ENCODE data around the gene VTI1B.
"Not testable (repeated sequence)": the region's sequence is repeated elsewhere in the genome, so short reads cannot be mapped to it uniquely, and the experiment has no call there.

The VTI1B gene

GRCh38 chr14:67674480-67675218 lies at the start of gene VTI1B:
TSS of gene VTI1B (minus strand) at chr14:67674632. CDS start at chr14:67674489, 143 bp downstream.
- peak within 1 kb of the TSS; percentile 84 for H3K4me3 ChIP-seq (ENCODE audit: low read depth, low read length)
- no peak for DNase-seq (ENCODE audit: low read depth)

GRCh38 chr14:67722293-67722692 lies 47.9 kb upstream of the VTI1B start:
- DNase-seq (ENCODE audit: low read depth): no peak
- H3K4me3 ChIP-seq (ENCODE audit: low read depth, low read length): no peak overlapping the region

GRCh38 chr14:67721875-67722274 lies 47.4 kb upstream of the VTI1B start:
- no peak overlapping the region for H3K4me3 ChIP-seq (ENCODE audit: low read depth, low read length)
- no peak for DNase-seq (ENCODE audit: low read depth)

- DNase-seq (ENCODE audit: low read depth): no peak
- no peak overlapping the region for H3K4me3 ChIP-seq (ENCODE audit: low read depth, low read length)
These were observed 45.4 kb upstream of the VTI1B start for GRCh38 chr14:67719866-67720265.

- not testable (repeated sequence) for DNase-seq (ENCODE audit: low read depth); H3K4me3 ChIP-seq (ENCODE audit: low read depth, low read length)
These were observed 45.0 kb upstream of the VTI1B start for GRCh38 chr14:67719385-67719784.

- DNase-seq (ENCODE audit: low read depth): no peak
- no peak overlapping the region for H3K4me3 ChIP-seq (ENCODE audit: low read depth, low read length)
These were observed 43.8 kb upstream of the VTI1B start for GRCh38 chr14:67718265-67718664.

GRCh38 chr14:67717048-67717447 lies 42.6 kb upstream of the VTI1B start:
- H3K4me3 ChIP-seq (ENCODE audit: low read depth, low read length): no peak overlapping the region
- DNase-seq (ENCODE audit: low read depth): no peak

- DNase-seq (ENCODE audit: low read depth): no peak
- no peak overlapping the region for H3K4me3 ChIP-seq (ENCODE audit: low read depth, low read length)
These were observed 35.8 kb upstream of the VTI1B start for GRCh38 chr14:67710209-67710608.

GRCh38 chr14:67709796-67710195 lies 35.4 kb upstream of the VTI1B start:
- not testable (repeated sequence) for DNase-seq (ENCODE audit: low read depth); H3K4me3 ChIP-seq (ENCODE audit: low read depth, low read length)

GRCh38 chr14:67709346-67709745 lies 34.9 kb upstream of the VTI1B start:
- DNase-seq (ENCODE audit: low read depth); H3K4me3 ChIP-seq (ENCODE audit: low read depth, low read length): not testable (repeated sequence)

GRCh38 chr14:67705211-67705610 lies 30.8 kb upstream of the VTI1B start:
- no peak for DNase-seq (ENCODE audit: low read depth)
- no peak overlapping the region for H3K4me3 ChIP-seq (ENCODE audit: low read depth, low read length)

- DNase-seq (ENCODE audit: low read depth): no peak
These were observed 30.2 kb upstream of the VTI1B start for GRCh38 chr14:67704484-67705089.

GRCh38 chr14:67703997-67704396 lies 29.6 kb upstream of the VTI1B start:
- DNase-seq (ENCODE audit: low read depth): no peak
- H3K4me3 ChIP-seq (ENCODE audit: low read depth, low read length): no peak overlapping the region

More at GRCh38 chr14:67704484-67705089, 30.2 kb upstream of the VTI1B start:
- no peak overlapping the region for H3K4me3 ChIP-seq (ENCODE audit: low read depth, low read length)

- not testable (repeated sequence) for DNase-seq (ENCODE audit: low read depth); H3K4me3 ChIP-seq (ENCODE audit: low read depth, low read length)
These were observed 27.1 kb upstream of the VTI1B start, which contains the start of gene RDH12 for GRCh38 chr14:67701492-67701891. TSS of gene RDH12 (plus strand) at chr14:67701886. CDS start at chr14:67722643, 20,757 bp downstream.

- DNase-seq (ENCODE audit: low read depth): no peak
- H3K4me3 ChIP-seq (ENCODE audit: low read depth, low read length): no peak overlapping the region
These were observed 23.7 kb upstream of the VTI1B start for GRCh38 chr14:67698179-67698578.

- no peak for DNase-seq (ENCODE audit: low read depth)
- no peak overlapping the region for H3K4me3 ChIP-seq (ENCODE audit: low read depth, low read length)
These were observed 22.6 kb upstream of the VTI1B start for GRCh38 chr14:67697006-67697405.

GRCh38 chr14:67695394-67695949 lies 21.0 kb upstream of the VTI1B start, which contains the start of gene RDH11:
TSS of gene RDH11 (minus strand) at chr14:67695764. CDS start at chr14:67695703, 61 bp downstream.
- peak within 1 kb of the TSS; percentile 87 for H3K4me3 ChIP-seq (ENCODE audit: low read depth, low read length)
- DNase-seq (ENCODE audit: low read depth): peak; percentile 72

GRCh38 chr14:67694791-67695393 lies 20.5 kb upstream of the VTI1B start:
- peak overlapping the region; percentile 87 for H3K4me3 ChIP-seq (ENCODE audit: low read depth, low read length)
- DNase-seq (ENCODE audit: low read depth): peak; percentile 87

- no peak overlapping the region for H3K4me3 ChIP-seq (ENCODE audit: low read depth, low read length)
- DNase-seq (ENCODE audit: low read depth): no peak
These were observed 15.6 kb upstream of the VTI1B start for GRCh38 chr14:67690011-67690410.

GRCh38 chr14:67683842-67684241 lies 9.4 kb upstream of the VTI1B start:
- no peak for DNase-seq (ENCODE audit: low read depth)
- no peak overlapping the region for H3K4me3 ChIP-seq (ENCODE audit: low read depth, low read length)

All from skeletal muscle cell (primary cell).